GM12892 (cell line): ENCODE results near the gene ZCCHC7.

Experiments
- POLR2A ChIP-seq: IDR thresholded peaks from 2 replicates; pipeline ENCODE4 v1.6.1; 2011; ENCODE audit warnings: low read depth, low read length, control low read depth
- TAF1 ChIP-seq: IDR thresholded peaks from 2 replicates; pipeline ENCODE4 v1.6.1; 2011; ENCODE audit warnings: low read depth, mild to moderate bottlenecking, control low read depth, low read length, borderline replicate concordance

GRCh38 chr9:37295178-37295577 lies 174.8 kb downstream of the ZCCHC7 start:
- TF ChIP-seq POLR2A (no peak), TAF1 (no peak)
